ENCODE data around the gene PTPRK. TPM values are rescaled to one million over a fixed set of nuclear protein-coding genes. Genes with fewer than 3 reads are reported as not detected.

The PTPRK gene
- total and polyA plus RNA-seq, 10 of the 15 experiments (the other 5 are each of a cell fraction or from before 2014, with no cell fraction given): 0.23 to 1.9 (median 0.55) TPM

- BruUV-seq (replicated peaks): no TSS peak
- Histone ChIP-seq H3K36me3 (ENCODE audit: control insufficient read depth in 2 of 2, insufficient read depth in 2 of 2, low read length in 1 of 2) (no peaks in the 10 kb centered on the region), H2AFZ (ENCODE audit: control insufficient read depth, low read depth, low read length) (no peak overlapping the region), H3K4me2 (ENCODE audit: control insufficient read depth, insufficient read depth) (no peak overlapping the region), H3K27me3 (replicated peaks in 1 of 2; ENCODE audit: control insufficient read depth in 2 of 2, insufficient read depth in 2 of 2, low read length in 1 of 2) (no peaks in the 10 kb centered on the region), H3K9me3 (replicated peaks; ENCODE audit: control insufficient read depth, insufficient read depth, low read length) (no peaks in the 10 kb centered on the region), H3K79me2 (ENCODE audit: control insufficient read depth, insufficient read depth, low read length) (no peaks in the 10 kb centered on the region), H3K27ac (ENCODE audit: control insufficient read depth, insufficient read depth) (no peak overlapping the region), H4K20me1 (ENCODE audit: control insufficient read depth, insufficient read depth) (no peaks in the 10 kb centered on the region), H3K9ac (ENCODE audit: control insufficient read depth, insufficient read depth, low read length) (no peak overlapping the region), H3K4me3 (no peak overlapping the region), H3K4me1 (ENCODE audit: control insufficient read depth, insufficient read depth, low read length) (no peaks in the 10 kb centered on the region)
- ChIA-PET CTCF (no interaction called here), SMC1A (ENCODE audit: uncharacterized antibody, unreplicated experiment) (no interaction called here), RAD21 (ENCODE audit: unreplicated experiment) (no interaction called here), POLR2A (no interaction called here)
- DNase-seq (ENCODE audit: low read depth, low spot score) (no peak), FAIRE-seq (no peak), ATAC-seq (no peak)
- in situ Hi-C loops (cut with MboI) (no loop called here), intact Hi-C loops (cut with micrococcal nuclease; ENCODE audit: unreplicated experiment) (no loop called here)
- WGBS (ENCODE audit: insufficient coverage, insufficient replicate concordance, low lambda C conversion rate, missing lambda C conversion rate): 94% methylated on average over 2 of the region's 2 CpGs
- TF ChIP-seq MTA3 (IDR thresholded peaks at IDR 0.05; ENCODE audit: borderline replicate concordance, low read length): no peak
- no peak for TF ChIP-seq IRF3 (IDR thresholded peaks at IDR 0.05)
- TF ChIP-seq GABPA (IDR thresholded peaks at IDR 0.05; ENCODE audit: low read depth): no peak
- no peak for TF ChIP-seq MEF2A (IDR thresholded peaks at IDR 0.05; ENCODE audit: insufficient read depth, low read depth, low read length)
- TF ChIP-seq E2F4 (IDR thresholded peaks at IDR 0.05; ENCODE audit: low read depth, low read length): no peak
- no peak for TF ChIP-seq CBX5 (IDR thresholded peaks at IDR 0.05; ENCODE audit: low read depth)
- no peak for TF ChIP-seq BHLHE40 (IDR thresholded peaks at IDR 0.05; ENCODE audit: borderline replicate concordance in 1 of 2, low read depth in 2 of 2, low read length in 1 of 2)
- TF ChIP-seq E2F8 (IDR thresholded peaks at IDR 0.05; ENCODE audit: low read depth, partially characterized antibody): no peak
- no peak for TF ChIP-seq POLR2A (IDR thresholded peaks at IDR 0.05; ENCODE audit: low read depth, low read length)
- no peak for TF ChIP-seq MAX (IDR thresholded peaks at IDR 0.05; ENCODE audit: low read depth, low read length)
- no peak for TF ChIP-seq BMI1 (IDR thresholded peaks at IDR 0.05; ENCODE audit: borderline replicate concordance)
- no peak for TF ChIP-seq EED (IDR thresholded peaks at IDR 0.05; ENCODE audit: low read depth)
- no peak for TF ChIP-seq PAX5 (IDR thresholded peaks at IDR 0.05; ENCODE audit: borderline replicate concordance, low read depth, low read length)
- no peak for TF ChIP-seq SMAD1 (IDR thresholded peaks at IDR 0.05; ENCODE audit: low read depth, partially characterized antibody)
- TF ChIP-seq BCL3 (IDR thresholded peaks at IDR 0.05; ENCODE audit: borderline replicate concordance, insufficient read depth, low read depth, low read length, poor library complexity, severe bottlenecking): no peak
These were observed 67.7 kb downstream of the PTPRK start for GRCh38 chr6:128452713-128453112.

All from GM12878 (cell line).